MM.1S (cell line): ENCODE data around the gene ANKRD27.
A peak's percentile ranks its signal among the peaks of the same experiment; 100 is the strongest.

Experiments used
- DNase-seq: peaks from one replicate; pipeline ENCODE4 v3.0.0-alpha.2; 2015
- H2AFZ ChIP-seq: fragments of 300-600 bp; sonication (generic); 2 replicates; pipeline ENCODE4 v1.6.0; 2016; ENCODE audit warnings: antibody characterized with exemption, low read length
- H3F3A ChIP-seq: fragments of 300-600 bp; sonication (generic); 2 replicates; pipeline ENCODE4 v1.6.1; 2016; ENCODE audit warnings: mild to moderate bottlenecking, antibody characterized with exemption, low read length, moderate library complexity, mixed read lengths; ENCODE audit not compliant: insufficient read depth
- H3K27ac ChIP-seq: fragments of 300-600 bp; sonication (generic); 2 replicates; pipeline ENCODE4 v1.5.1; 2016; ENCODE audit warnings: mild to moderate bottlenecking, low read length
- H3K27me3 ChIP-seq: fragments of 300-600 bp; sonication (generic); replicated peaks from 2 replicates; pipeline ENCODE4 v1.6.0; 2016; ENCODE audit warnings: low read length; ENCODE audit not compliant: insufficient read depth
- H3K36me3 ChIP-seq: fragments of 300-600 bp; sonication (generic); replicated peaks from 2 replicates; pipeline ENCODE4 v1.6.1; 2016; ENCODE audit warnings: mild to moderate bottlenecking, low read length, mixed read lengths; ENCODE audit not compliant: insufficient read depth
- H3K4me1 ChIP-seq: fragments of 300-600 bp; sonication (generic); 2 replicates; pipeline ENCODE4 v1.6.1; 2016; ENCODE audit warnings: low read length, mixed read lengths
- H3K4me2 ChIP-seq: fragments of 300-600 bp; sonication (generic); 2 replicates; pipeline ENCODE4 v1.6.0; 2016; ENCODE audit warnings: low read depth, low read length
- H3K4me3 ChIP-seq: fragments of 300-600 bp; sonication (generic); 2 replicates; pipeline ENCODE4 v1.5.1; 2016; ENCODE audit warnings: low read length, mixed read lengths
- H3K79me2 ChIP-seq: fragments of 300-600 bp; sonication (generic); 2 replicates; pipeline ENCODE4 v1.6.1; 2016; ENCODE audit warnings: mixed run types, low read length, mixed read lengths
- H3K9ac ChIP-seq: fragments of 300-600 bp; sonication (generic); 2 replicates; pipeline ENCODE4 v1.6.1; 2016; ENCODE audit warnings: low read length, mixed read lengths
- H3K9me2 ChIP-seq: fragments of 300-600 bp; sonication (generic); replicated peaks from 2 replicates; pipeline ENCODE4 v1.6.1; 2016; ENCODE audit warnings: mild to moderate bottlenecking, low read length, mixed read lengths; ENCODE audit not compliant: insufficient read depth
- H3K9me3 ChIP-seq: fragments of 300-600 bp; sonication (generic); replicated peaks from 2 replicates; pipeline ENCODE4 v1.6.1; 2016; ENCODE audit warnings: mild to moderate bottlenecking, low read length, mixed read lengths; ENCODE audit not compliant: insufficient read depth
- H4K20me1 ChIP-seq: fragments of 300-600 bp; sonication (generic); 2 replicates; pipeline ENCODE4 v1.6.1; 2016; ENCODE audit warnings: mild to moderate bottlenecking, low read length, moderate library complexity, mixed read lengths; ENCODE audit not compliant: insufficient read depth
- CTCF ChIP-seq: fragments of 300-600 bp; sonication (generic); IDR thresholded peaks from 2 replicates; pipeline ENCODE4 v1.5.1; 2016; ENCODE audit warnings: antibody characterized with exemption, low read length, mixed read lengths
- EZH2 ChIP-seq: fragments of 300-600 bp; sonication (generic); optimal IDR thresholded peaks from 2 replicates; pipeline ENCODE3; 2017; ENCODE audit warnings: low read depth, mild to moderate bottlenecking, antibody characterized with exemption, low read length, mixed read lengths
- EZH2phosphoT487 ChIP-seq: fragments of 300-600 bp; sonication (generic); IDR thresholded peaks from 2 replicates; pipeline ENCODE4 v1.6.1; 2018; ENCODE audit warnings: antibody characterized with exemption, low read length

The ANKRD27 gene

GRCh38 chr19:32692727-32693061, 17.7 kb upstream of the ANKRD27 start:
- TF ChIP-seq EZH2phosphoT487 (no peak), CTCF (no peak), EZH2 (no peak)
- Histone ChIP-seq H3K27ac (peak overlapping the region; percentile 56; the same call in 1 of the 2 replicates), H2AFZ (peak overlapping the region; percentile 91), H3K27me3 (no peaks in the 10 kb centered on the region), H3K9me3 (no peaks in the 10 kb centered on the region), H3K4me1 (peaks cover 14% of the 10 kb centered on the region), H3K9ac (peak overlapping the region; percentile 84), H3K9me2 (no peaks in the 10 kb centered on the region), H3K79me2 (peaks cover 47% of the 10 kb centered on the region), H3K4me2 (peak overlapping the region; percentile 100), H3F3A (no peaks in the 10 kb centered on the region), H3K36me3 (no peaks in the 10 kb centered on the region), H3K4me3 (peak overlapping the region; percentile 87), H4K20me1 (no peaks in the 10 kb centered on the region)
- DNase-seq, result no peak

GRCh38 chr19:32691952-32692726, 17.2 kb upstream of the ANKRD27 start:
- H3K79me2 ChIP-seq, result peaks cover 44% of the 10 kb centered on the region
- peak; percentile 66 for DNase-seq
- H3K4me1 ChIP-seq, result peaks cover 14% of the 10 kb centered on the region
- H3K9me3 ChIP-seq, result no peaks in the 10 kb centered on the region
- no peak for TF ChIP-seq EZH2phosphoT487
- TF ChIP-seq CTCF, result no peak
- no peak for TF ChIP-seq EZH2
- H3K36me3 ChIP-seq, result no peaks in the 10 kb centered on the region
- peak overlapping the region; percentile 91 for H2AFZ ChIP-seq
- peak overlapping the region; percentile 84 for H3K9ac ChIP-seq
- H3K27me3 ChIP-seq, result no peaks in the 10 kb centered on the region
- H3K9me2 ChIP-seq, result no peaks in the 10 kb centered on the region
- H3F3A ChIP-seq, result no peaks in the 10 kb centered on the region
- no peaks in the 10 kb centered on the region for H4K20me1 ChIP-seq
- H3K4me2 ChIP-seq, result peak overlapping the region; percentile 100
- H3K27ac ChIP-seq, result peak overlapping the region; percentile 56; the same call in 1 of the 2 replicates
- peak overlapping the region; percentile 87 for H3K4me3 ChIP-seq

DNA sequence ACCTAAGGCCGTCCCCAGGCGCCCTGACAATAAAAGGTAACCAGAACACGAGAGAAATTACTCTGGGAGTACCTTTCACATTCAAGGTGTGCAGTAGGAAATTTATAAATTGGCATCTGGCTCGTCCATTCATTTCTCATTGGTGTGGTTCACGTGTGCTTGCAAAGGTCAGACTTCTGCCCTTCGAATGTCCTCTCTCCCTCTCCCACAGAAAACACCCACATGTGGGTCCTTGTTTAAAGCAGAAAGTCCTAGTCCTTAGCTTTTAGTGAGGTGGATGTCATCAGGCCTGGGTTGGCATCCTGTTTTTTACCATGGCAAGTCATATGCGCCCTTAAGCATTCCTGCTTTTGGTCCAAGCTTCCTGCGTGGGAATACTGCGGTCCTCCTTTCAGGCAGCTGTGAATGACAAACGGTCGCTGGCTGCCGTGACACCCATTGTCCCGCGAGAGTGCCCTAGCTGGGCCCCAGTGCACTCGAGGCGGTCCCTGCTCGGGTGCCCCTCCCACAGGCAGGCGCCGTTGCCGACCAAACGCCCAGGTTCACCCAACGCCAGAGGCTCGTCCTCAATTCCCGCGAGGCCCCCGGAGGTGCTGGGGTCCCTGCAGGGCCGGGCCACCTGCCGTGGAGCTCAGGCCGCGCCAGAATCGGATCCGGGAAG, 16.4 kb upstream of the ANKRD27 start, which contains the start of gene NUDT19:
NUDT19 (plus strand) TSS at position 531 of the 661 bp plus-strand sequence. CDS start 140 bp downstream, outside the sequence.
- no peak for TF ChIP-seq EZH2
- TF ChIP-seq CTCF, result no peak
- no peak for TF ChIP-seq EZH2phosphoT487
- Histone ChIP-seq H2AFZ (peak within 1 kb of the TSS; percentile 91), H3K4me2 (peak within 1 kb of the TSS; percentile 100), H3K9me3 (no peaks in the 10 kb centered on the region), H3K9ac (peak within 1 kb of the TSS; percentile 84), H3K27me3 (no peaks in the 10 kb centered on the region), H3K9me2 (no peaks in the 10 kb centered on the region), H3K27ac (peak within 1 kb of the TSS; percentile 56; the same call in 1 of the 2 replicates), H3K4me1 (peaks cover 14% of the 10 kb centered on the region), H3K79me2 (peaks cover 39% of the 10 kb centered on the region), H3K36me3 (no peaks in the 10 kb centered on the region), H3K4me3 (peak within 1 kb of the TSS; percentile 87), H4K20me1 (no peaks in the 10 kb centered on the region), H3F3A (no peaks in the 10 kb centered on the region)
- peak; percentile 87 for DNase-seq
